SK-N-SH treated with all-trans-retinoic acid at 6 μM for 48 hours (cell line): Measurements from ENCODE around the gene RECK.

ENCODE experiments used
- ATAC-seq: fragments of 200-7000 bp; cut with Tn5 transposase; 3 replicates; pipeline ENCODE4 v1.9.1; 2020; ENCODE audit warnings: mild to moderate bottlenecking, moderate library complexity
- ARNTL ChIP-seq: fragments of 450-650 bp; formaldehyde crosslinking; IDR thresholded peaks from 2 replicates; pipeline ENCODE4 v1.5.0; 2020; ENCODE audit warnings: low read depth, mild to moderate bottlenecking, moderate library complexity, borderline replicate concordance
- BACH2 ChIP-seq: fragments of 250-450 bp; sonication (Bioruptor Pico); IDR thresholded peaks from 2 replicates; pipeline ENCODE4 v1.9.0; 2021; ENCODE audit warnings: mild to moderate bottlenecking, borderline replicate concordance
- CSDC2 ChIP-seq: fragments of 250-450 bp; sonication (Bioruptor Pico); IDR thresholded peaks from 2 replicates; pipeline ENCODE4 v1.5.0; 2020; ENCODE audit warnings: mild to moderate bottlenecking, moderate library complexity
- ESRRG ChIP-seq: fragments of 250-450 bp; sonication (Bioruptor Pico); IDR thresholded peaks from 2 replicates; pipeline ENCODE4 v1.6.1; 2021; ENCODE audit warnings: mild to moderate bottlenecking
- GLIS3 ChIP-seq: fragments of 250-450 bp; sonication (Bioruptor Pico); IDR thresholded peaks from 2 replicates; pipeline ENCODE4 v1.5.0; 2020; ENCODE audit warnings: mild to moderate bottlenecking, moderate library complexity
- ISL1 ChIP-seq: fragments of 250-450 bp; sonication (Bioruptor Pico); IDR thresholded peaks from 2 replicates; pipeline ENCODE4 v2.1.2; 2022; ENCODE audit warnings: mild to moderate bottlenecking, moderate library complexity
- OSR1 ChIP-seq: fragments of 250-450 bp; sonication (Bioruptor Pico); IDR thresholded peaks from 2 replicates; pipeline ENCODE4 v1.8.0; 2022; ENCODE audit warnings: moderate library complexity, mild to moderate bottlenecking, inconsistent platforms
- PPARA ChIP-seq: fragments of 250-450 bp; sonication (Bioruptor Pico); IDR thresholded peaks from 2 replicates; pipeline ENCODE4 v1.5.0; 2020; ENCODE audit warnings: mild to moderate bottlenecking, borderline replicate concordance
- RARB ChIP-seq: fragments of 250-450 bp; sonication (Bioruptor Pico); IDR thresholded peaks from 2 replicates; pipeline ENCODE4 v1.8.0; 2021; ENCODE audit warnings: mild to moderate bottlenecking, moderate library complexity
- SNAI2 ChIP-seq: fragments of 250-450 bp; sonication (Bioruptor Pico); IDR thresholded peaks from 2 replicates; pipeline ENCODE4 v1.5.0; 2020; ENCODE audit warnings: mild to moderate bottlenecking, moderate library complexity
- TCF4 ChIP-seq: fragments of 250-450 bp; sonication (Bioruptor Pico); IDR thresholded peaks from 2 replicates; pipeline ENCODE4 v1.8.0; 2021; ENCODE audit warnings: mild to moderate bottlenecking, moderate library complexity, borderline replicate concordance
- TOX ChIP-seq: fragments of 250-450 bp; sonication (Bioruptor Pico); IDR thresholded peaks from 2 replicates; pipeline ENCODE4 v1.8.0; 2021; ENCODE audit warnings: mild to moderate bottlenecking, moderate library complexity, borderline replicate concordance
- ZC3H10 ChIP-seq: fragments of 250-450 bp; sonication (Bioruptor Pico); IDR thresholded peaks from 2 replicates; pipeline ENCODE4 v1.5.1; 2021; ENCODE audit warnings: mild to moderate bottlenecking, moderate library complexity
- ZFP3 ChIP-seq: fragments of 250-450 bp; sonication (Bioruptor Pico); IDR thresholded peaks from 2 replicates; pipeline ENCODE4 v1.5.0; 2020; ENCODE audit warnings: mild to moderate bottlenecking, moderate library complexity
- ZFP30 ChIP-seq: fragments of 450-650 bp; formaldehyde crosslinking; IDR thresholded peaks from 2 replicates; pipeline ENCODE4 v1.5.0; 2022; ENCODE audit warnings: mild to moderate bottlenecking, moderate library complexity
- ZNF70 ChIP-seq: fragments of 450-650 bp; formaldehyde crosslinking; IDR thresholded peaks from 2 replicates; pipeline ENCODE4 v1.5.0; 2020; ENCODE audit warnings: mild to moderate bottlenecking, moderate library complexity
- ZNF8 ChIP-seq: fragments of 450-650 bp; formaldehyde crosslinking; IDR thresholded peaks from 2 replicates; pipeline ENCODE4 v1.5.0; 2020; ENCODE audit warnings: mild to moderate bottlenecking, moderate library complexity
- TF ChIP-seq, protein P1 (sequence below): fragments of 250-450 bp; sonication (Bioruptor Pico); IDR thresholded peaks from 2 replicates; pipeline ENCODE4 v1.5.0; 2020; ENCODE audit warnings: mild to moderate bottlenecking, moderate library complexity
- TF ChIP-seq, protein P2 (sequence below): fragments of 250-450 bp; sonication (Bioruptor Pico); IDR thresholded peaks from 2 replicates; pipeline ENCODE4 v1.5.1; 2020; ENCODE audit warnings: low read depth, mild to moderate bottlenecking, moderate library complexity
- TF ChIP-seq, protein P3 (sequence below): fragments of 250-450 bp; sonication (Bioruptor Pico); IDR thresholded peaks from 2 replicates; pipeline ENCODE4 v1.8.0; 2020; ENCODE audit warnings: mild to moderate bottlenecking, moderate library complexity, borderline replicate concordance
- TF ChIP-seq, protein P4 (sequence below): fragments of 250-450 bp; sonication (Bioruptor Pico); IDR thresholded peaks from 2 replicates; pipeline ENCODE4 v1.8.0; 2021; ENCODE audit warnings: low read depth, mild to moderate bottlenecking, moderate library complexity, borderline replicate concordance
- TF ChIP-seq, protein P5 (sequence below): fragments of 250-450 bp; sonication (Bioruptor Pico); IDR thresholded peaks from 2 replicates; pipeline ENCODE4 v1.5.1; 2021; ENCODE audit warnings: mild to moderate bottlenecking, moderate library complexity

Gene RECK

DNA sequence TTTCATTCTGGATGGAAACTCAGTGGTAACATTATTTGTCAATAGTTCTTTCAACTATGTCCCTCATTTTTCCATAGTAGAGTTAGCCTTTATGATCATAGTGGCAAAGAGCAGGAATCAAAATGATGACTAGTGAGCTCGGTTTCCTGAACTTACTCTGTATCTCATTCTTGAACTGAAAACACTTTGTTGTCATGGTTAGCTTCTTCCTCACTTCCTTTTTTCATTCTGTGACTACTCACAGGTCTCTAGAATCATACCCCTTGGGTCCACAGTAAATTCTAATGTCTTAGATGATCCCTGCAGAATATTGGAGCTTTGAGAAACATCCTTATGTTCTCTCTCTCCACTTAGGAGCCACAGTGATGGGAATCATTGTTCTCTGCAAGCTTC, 29.4 kb upstream of the RECK start:
- ATAC-seq: no peak
- TF ChIP-seq ZC3H10 (CRISPR knock-in tag): no peak
- TF ChIP-seq, protein P1, sequence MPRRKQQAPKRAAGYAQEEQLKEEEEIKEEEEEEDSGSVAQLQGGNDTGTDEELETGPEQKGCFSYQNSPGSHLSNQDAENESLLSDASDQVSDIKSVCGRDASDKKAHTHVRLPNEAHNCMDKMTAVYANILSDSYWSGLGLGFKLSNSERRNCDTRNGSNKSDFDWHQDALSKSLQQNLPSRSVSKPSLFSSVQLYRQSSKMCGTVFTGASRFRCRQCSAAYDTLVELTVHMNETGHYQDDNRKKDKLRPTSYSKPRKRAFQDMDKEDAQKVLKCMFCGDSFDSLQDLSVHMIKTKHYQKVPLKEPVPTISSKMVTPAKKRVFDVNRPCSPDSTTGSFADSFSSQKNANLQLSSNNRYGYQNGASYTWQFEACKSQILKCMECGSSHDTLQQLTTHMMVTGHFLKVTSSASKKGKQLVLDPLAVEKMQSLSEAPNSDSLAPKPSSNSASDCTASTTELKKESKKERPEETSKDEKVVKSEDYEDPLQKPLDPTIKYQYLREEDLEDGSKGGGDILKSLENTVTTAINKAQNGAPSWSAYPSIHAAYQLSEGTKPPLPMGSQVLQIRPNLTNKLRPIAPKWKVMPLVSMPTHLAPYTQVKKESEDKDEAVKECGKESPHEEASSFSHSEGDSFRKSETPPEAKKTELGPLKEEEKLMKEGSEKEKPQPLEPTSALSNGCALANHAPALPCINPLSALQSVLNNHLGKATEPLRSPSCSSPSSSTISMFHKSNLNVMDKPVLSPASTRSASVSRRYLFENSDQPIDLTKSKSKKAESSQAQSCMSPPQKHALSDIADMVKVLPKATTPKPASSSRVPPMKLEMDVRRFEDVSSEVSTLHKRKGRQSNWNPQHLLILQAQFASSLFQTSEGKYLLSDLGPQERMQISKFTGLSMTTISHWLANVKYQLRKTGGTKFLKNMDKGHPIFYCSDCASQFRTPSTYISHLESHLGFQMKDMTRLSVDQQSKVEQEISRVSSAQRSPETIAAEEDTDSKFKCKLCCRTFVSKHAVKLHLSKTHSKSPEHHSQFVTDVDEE (CRISPR knock-in tag): no peak
- TF ChIP-seq OSR1 (CRISPR knock-in tag): no peak

DNA sequence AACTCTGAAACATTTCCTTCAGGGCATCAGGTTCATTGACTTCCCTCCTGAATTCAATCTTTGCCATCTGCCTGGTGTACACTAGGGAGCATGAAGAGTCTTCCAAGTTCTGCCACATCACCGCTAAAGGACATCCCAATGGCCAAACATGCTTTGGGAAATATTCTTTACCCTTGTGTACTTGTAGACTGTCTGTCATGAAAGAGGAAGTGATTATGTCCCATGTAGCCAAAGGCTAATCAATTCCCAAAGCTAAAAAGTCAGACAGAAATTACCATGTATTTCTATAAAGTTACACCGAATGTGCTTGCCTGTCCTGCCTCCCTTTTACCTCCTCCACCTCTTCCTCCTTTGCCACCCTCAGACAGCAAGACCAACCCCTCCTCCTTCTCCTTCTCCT, 28.9 kb upstream of the RECK start:
- ATAC-seq: no peak
- TF ChIP-seq, protein P2, sequence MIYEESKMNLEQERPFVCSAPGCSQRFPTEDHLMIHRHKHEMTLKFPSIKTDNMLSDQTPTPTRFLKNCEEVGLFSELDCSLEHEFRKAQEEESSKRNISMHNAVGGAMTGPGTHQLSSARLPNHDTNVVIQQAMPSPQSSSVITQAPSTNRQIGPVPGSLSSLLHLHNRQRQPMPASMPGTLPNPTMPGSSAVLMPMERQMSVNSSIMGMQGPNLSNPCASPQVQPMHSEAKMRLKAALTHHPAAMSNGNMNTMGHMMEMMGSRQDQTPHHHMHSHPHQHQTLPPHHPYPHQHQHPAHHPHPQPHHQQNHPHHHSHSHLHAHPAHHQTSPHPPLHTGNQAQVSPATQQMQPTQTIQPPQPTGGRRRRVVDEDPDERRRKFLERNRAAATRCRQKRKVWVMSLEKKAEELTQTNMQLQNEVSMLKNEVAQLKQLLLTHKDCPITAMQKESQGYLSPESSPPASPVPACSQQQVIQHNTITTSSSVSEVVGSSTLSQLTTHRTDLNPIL (CRISPR knock-in tag): no peak
- TF ChIP-seq ZNF70 (CRISPR knock-in tag) (no peak), ZNF8 (CRISPR knock-in tag) (no peak), SNAI2 (CRISPR knock-in tag) (no peak), ZFP30 (CRISPR knock-in tag) (no peak), ZFP3 (CRISPR knock-in tag) (no peak), ARNTL (CRISPR knock-in tag) (no peak), PPARA (CRISPR knock-in tag) (no peak), GLIS3 (CRISPR knock-in tag) (no peak), TCF4 (CRISPR knock-in tag) (no peak)

DNA sequence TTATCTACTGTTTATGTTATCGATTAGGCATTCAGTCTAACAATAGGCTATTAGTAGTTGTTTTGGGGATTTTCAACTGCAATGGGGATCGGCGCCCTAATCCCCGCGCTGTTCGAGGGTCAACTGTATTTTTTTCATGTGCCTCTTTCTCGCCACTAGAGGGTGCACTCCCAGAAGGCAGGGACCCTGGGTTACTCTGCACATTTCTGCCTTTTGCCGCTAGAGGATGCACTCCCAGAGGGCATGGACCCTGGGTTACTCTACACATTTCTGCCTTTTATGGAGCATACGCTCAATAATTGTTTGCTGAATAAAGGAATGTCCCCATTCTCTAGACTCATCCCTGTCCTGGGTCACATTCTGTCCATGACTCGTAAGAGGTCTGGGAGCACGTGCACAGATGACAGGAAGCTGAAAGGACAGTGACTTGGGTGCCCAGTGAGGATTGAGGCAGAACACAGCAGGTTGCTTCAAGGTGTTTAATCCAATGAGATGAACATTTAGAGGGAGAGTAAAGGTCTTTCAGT, 27.9 kb upstream of the RECK start:
- TF ChIP-seq TOX (CRISPR knock-in tag) (no peak), PPARA (CRISPR knock-in tag) (no peak), ZNF70 (CRISPR knock-in tag) (no peak), TCF4 (CRISPR knock-in tag) (no peak), ESRRG (CRISPR knock-in tag) (no peak), GLIS3 (CRISPR knock-in tag) (no peak), BACH2 (CRISPR knock-in tag) (no peak), RARB (no peak), OSR1 (CRISPR knock-in tag) (no peak), ZFP30 (CRISPR knock-in tag) (no peak), ISL1 (CRISPR knock-in tag) (no peak), CSDC2 (CRISPR knock-in tag) (no peak)
- TF ChIP-seq, protein P3, sequence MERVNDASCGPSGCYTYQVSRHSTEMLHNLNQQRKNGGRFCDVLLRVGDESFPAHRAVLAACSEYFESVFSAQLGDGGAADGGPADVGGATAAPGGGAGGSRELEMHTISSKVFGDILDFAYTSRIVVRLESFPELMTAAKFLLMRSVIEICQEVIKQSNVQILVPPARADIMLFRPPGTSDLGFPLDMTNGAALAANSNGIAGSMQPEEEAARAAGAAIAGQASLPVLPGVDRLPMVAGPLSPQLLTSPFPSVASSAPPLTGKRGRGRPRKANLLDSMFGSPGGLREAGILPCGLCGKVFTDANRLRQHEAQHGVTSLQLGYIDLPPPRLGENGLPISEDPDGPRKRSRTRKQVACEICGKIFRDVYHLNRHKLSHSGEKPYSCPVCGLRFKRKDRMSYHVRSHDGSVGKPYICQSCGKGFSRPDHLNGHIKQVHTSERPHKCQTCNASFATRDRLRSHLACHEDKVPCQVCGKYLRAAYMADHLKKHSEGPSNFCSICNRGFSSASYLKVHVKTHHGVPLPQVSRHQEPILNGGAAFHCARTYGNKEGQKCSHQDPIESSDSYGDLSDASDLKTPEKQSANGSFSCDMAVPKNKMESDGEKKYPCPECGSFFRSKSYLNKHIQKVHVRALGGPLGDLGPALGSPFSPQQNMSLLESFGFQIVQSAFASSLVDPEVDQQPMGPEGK (CRISPR knock-in tag): no peak
- TF ChIP-seq, protein P4, sequence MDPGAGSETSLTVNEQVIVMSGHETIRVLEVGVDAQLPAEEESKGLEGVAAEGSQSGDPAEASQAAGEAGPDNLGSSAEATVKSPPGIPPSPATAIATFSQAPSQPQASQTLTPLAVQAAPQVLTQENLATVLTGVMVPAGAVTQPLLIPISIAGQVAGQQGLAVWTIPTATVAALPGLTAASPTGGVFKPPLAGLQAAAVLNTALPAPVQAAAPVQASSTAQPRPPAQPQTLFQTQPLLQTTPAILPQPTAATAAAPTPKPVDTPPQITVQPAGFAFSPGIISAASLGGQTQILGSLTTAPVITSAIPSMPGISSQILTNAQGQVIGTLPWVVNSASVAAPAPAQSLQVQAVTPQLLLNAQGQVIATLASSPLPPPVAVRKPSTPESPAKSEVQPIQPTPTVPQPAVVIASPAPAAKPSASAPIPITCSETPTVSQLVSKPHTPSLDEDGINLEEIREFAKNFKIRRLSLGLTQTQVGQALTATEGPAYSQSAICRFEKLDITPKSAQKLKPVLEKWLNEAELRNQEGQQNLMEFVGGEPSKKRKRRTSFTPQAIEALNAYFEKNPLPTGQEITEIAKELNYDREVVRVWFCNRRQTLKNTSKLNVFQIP (CRISPR knock-in tag): no peak
- TF ChIP-seq, protein P5, sequence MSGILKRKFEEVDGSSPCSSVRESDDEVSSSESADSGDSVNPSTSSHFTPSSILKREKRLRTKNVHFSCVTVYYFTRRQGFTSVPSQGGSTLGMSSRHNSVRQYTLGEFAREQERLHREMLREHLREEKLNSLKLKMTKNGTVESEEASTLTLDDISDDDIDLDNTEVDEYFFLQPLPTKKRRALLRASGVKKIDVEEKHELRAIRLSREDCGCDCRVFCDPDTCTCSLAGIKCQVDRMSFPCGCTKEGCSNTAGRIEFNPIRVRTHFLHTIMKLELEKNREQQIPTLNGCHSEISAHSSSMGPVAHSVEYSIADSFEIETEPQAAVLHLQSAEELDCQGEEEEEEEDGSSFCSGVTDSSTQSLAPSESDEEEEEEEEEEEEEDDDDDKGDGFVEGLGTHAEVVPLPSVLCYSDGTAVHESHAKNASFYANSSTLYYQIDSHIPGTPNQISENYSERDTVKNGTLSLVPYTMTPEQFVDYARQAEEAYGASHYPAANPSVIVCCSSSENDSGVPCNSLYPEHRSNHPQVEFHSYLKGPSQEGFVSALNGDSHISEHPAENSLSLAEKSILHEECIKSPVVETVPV (CRISPR knock-in tag): no peak
- TF ChIP-seq, protein P2 (CRISPR knock-in tag): no peak
- TF ChIP-seq, protein P1 (CRISPR knock-in tag): no peak
- ATAC-seq: peak; percentile 99
